GM12878 (cell line): ENCODE measurements around the gene FGF12. TPM values are rescaled to one million over a fixed set of nuclear protein-coding genes. Genes with fewer than 3 reads are reported as not detected.

Source experiments
- ATF2 ChIP-seq: IDR thresholded peaks from 2 replicates; pipeline ENCODE4 v1.6.1; 2012; ENCODE audit warnings: low read length, inconsistent platforms
- BMI1 ChIP-seq: fragments of 450-650 bp; IDR thresholded peaks from 2 replicates; pipeline ENCODE4 v1.6.1; 2016; ENCODE audit warnings: mild to moderate bottlenecking, moderate library complexity, borderline replicate concordance
- EED ChIP-seq: sonication (generic); IDR thresholded peaks from 2 replicates; pipeline ENCODE4 v1.6.1; 2016; ENCODE audit warnings: antibody characterized with exemption, low read depth
- FOXK2 ChIP-seq: fragments of 450-650 bp; IDR thresholded peaks from 2 replicates; pipeline ENCODE4 v1.6.1; 2017; ENCODE audit warnings: mild to moderate bottlenecking, moderate library complexity
- IKZF1 ChIP-seq: fragments of 450-650 bp; conservative IDR thresholded peaks from 2 replicates; pipeline ENCODE4 v1.6.1; 2017; ENCODE audit warnings: antibody characterized with exemption, mild to moderate bottlenecking
- MEF2B ChIP-seq: fragments of 450-650 bp; IDR thresholded peaks from 2 replicates; pipeline ENCODE4 v1.6.1; 2018; ENCODE audit warnings: mild to moderate bottlenecking, moderate library complexity; ENCODE audit not compliant: partially characterized antibody, poor library complexity, severe bottlenecking
- RELA ChIP-seq: fragments of 450-650 bp; IDR thresholded peaks from 2 replicates; pipeline ENCODE4 v1.8.0; 2014; ENCODE audit warnings: borderline replicate concordance; ENCODE audit not compliant: partially characterized antibody
- ZNF592 ChIP-seq: fragments of 450-650 bp; IDR thresholded peaks from 2 replicates; pipeline ENCODE4 v1.6.1; 2017; ENCODE audit warnings: mild to moderate bottlenecking, moderate library complexity
- ZSCAN29 ChIP-seq: fragments of 450-650 bp; IDR thresholded peaks from 2 replicates; pipeline ENCODE4 v1.6.1; 2017; ENCODE audit warnings: mild to moderate bottlenecking, moderate library complexity
- polyA plus RNA-seq, 11 experiments: library from polyadenylated mRNA; depleted of rRNA in 4 of 11; unstranded in 6 of 11; stranded (reverse) in 5 of 11; fragments of >200 nt; fragmentation: Nextera tagmentation in 4 of 11; fragmentation: Illumina TruSeq in 1 of 11; extraction: Ambion mirVana in 4 of 11; extraction: Trizol in 1 of 11; gene quantifications; 1 replicate in 1 of 11; 2 replicates in 10 of 11; pipeline versions ENCODE4 v1.2.1 to v1.2.3, GENCODE V29; 2011 to 2016; ENCODE audit warnings: inconsistent platforms in 2 of 11, missing spikeins in 2 of 11, low read depth in 1 of 11
- total RNA-seq, 4 experiments: library from RNA; depleted of rRNA in 3 of 4; stranded (reverse); fragments of >200 nt in 3 of 4; fragmentation: Illumina TruSeq in 1 of 4; extraction: Trizol in 1 of 4; gene quantifications; 2 replicates each; pipeline versions ENCODE4 v1.2.1 to v1.2.3, GENCODE V29; 2013 to 2021

Gene FGF12
- total and polyA plus RNA-seq, 10 of the 15 experiments (the other 5 are each of a cell fraction or from before 2014, with no cell fraction given) = 0.03 to 0.43 (median 0.13) TPM; not detected in 7

- TF ChIP-seq ZSCAN29 (no peak), RELA (no peak), ATF2 (no peak), IKZF1 (no peak), EED (no peak), BMI1 (no peak), MEF2B (no peak), FOXK2 (no peak), ZNF592 (no peak)
These were observed 454.2 kb downstream of the FGF12 start (continued) for GRCh38 chr3:192273001-192273696.
